Measurements from ENCODE around the gene ELMO2. TPM values are rescaled to one million over a fixed set of nuclear protein-coding genes. Genes with fewer than 3 reads are reported as not detected.
A peak's percentile ranks its signal among the peaks of the same experiment; 100 is the strongest.

The ELMO2 gene
- total and polyA plus RNA-seq, 2 experiments from 2014 or later, result 38.4 to 51.1 TPM

DNA sequence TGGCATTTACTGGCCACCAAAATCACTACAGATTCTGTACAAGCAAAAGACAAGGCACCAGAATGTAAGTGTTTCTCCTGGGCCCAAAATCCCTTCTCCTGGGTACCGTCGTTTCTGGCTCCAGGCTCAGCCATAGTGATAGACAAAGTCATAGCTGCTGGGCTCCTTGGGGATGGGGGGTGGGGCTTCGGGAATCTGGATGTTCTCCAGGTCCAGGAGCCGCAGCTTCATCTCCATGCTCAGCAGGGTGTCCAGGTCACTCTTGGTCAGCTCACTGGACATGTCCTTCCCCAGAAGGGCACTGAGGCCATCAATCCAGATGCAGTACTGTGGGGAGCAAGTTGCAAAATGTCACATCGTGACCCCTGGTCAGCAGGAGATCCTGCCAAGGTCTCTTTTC, 39.2 kb downstream of the ELMO2 start:
- H3K9me2 ChIP-seq (ENCODE audit: insufficient read depth), result no peaks in the 10 kb centered on the region
- peaks cover 20% of the 10 kb centered on the region for H3K36me3 ChIP-seq (ENCODE audit: low read depth)
- no peak for DNase-seq
- no peak for TF ChIP-seq EZH2phosphoT487 (IDR thresholded peaks at IDR 0.05; ENCODE audit: insufficient read depth, low read depth)
- no peak for TF ChIP-seq EZH2 (IDR thresholded peaks at IDR 0.05; ENCODE audit: insufficient read depth, poor library complexity, severe bottlenecking)
- peaks cover 19% of the 10 kb centered on the region for H3K79me2 ChIP-seq (ENCODE audit: insufficient read depth)
- H3K4me3 ChIP-seq, result no peak overlapping the region
- no peak overlapping the region for H3K9ac ChIP-seq
- H3K27me3 ChIP-seq (replicated peaks; ENCODE audit: insufficient read depth), result no peaks in the 10 kb centered on the region
- H3K27ac ChIP-seq, result no peak overlapping the region
- H3K4me2 ChIP-seq (ENCODE audit: unreplicated experiment), result no peak overlapping the region
- no peaks in the 10 kb centered on the region for H4K20me1 ChIP-seq (ENCODE audit: insufficient read depth)
- no peaks in the 10 kb centered on the region for H3K9me3 ChIP-seq (ENCODE audit: low read depth)
- no peak overlapping the region for H2AFZ ChIP-seq
- H3F3A ChIP-seq (ENCODE audit: insufficient read depth), result peaks cover 23% of the 10 kb centered on the region
- WGBS, 2 experiments (ENCODE audit: low coverage in 1 of 2, low lambda C conversion rate in 2 of 2, missing lambda C conversion rate in 2 of 2), result 66 to 81% methylated on average over 5 of the region's 5 CpGs
- in situ Hi-C loops (cut with MboI), result no loop called here
- peaks cover 23% of the 10 kb centered on the region for H3K4me1 ChIP-seq (ENCODE audit: insufficient read depth)

- no peak for DNase-seq
- Histone ChIP-seq H3K27ac (no peak overlapping the region), H3K4me2 (ENCODE audit: unreplicated experiment) (no peak overlapping the region), H4K20me1 (ENCODE audit: insufficient read depth) (no peaks in the 10 kb centered on the region), H3K27me3 (replicated peaks; ENCODE audit: insufficient read depth) (no peaks in the 10 kb centered on the region), H2AFZ (no peak overlapping the region), H3K4me1 (ENCODE audit: insufficient read depth) (peaks cover 23% of the 10 kb centered on the region), H3K9me2 (ENCODE audit: insufficient read depth) (no peaks in the 10 kb centered on the region), H3K36me3 (ENCODE audit: low read depth) (peaks cover 20% of the 10 kb centered on the region), H3K79me2 (ENCODE audit: insufficient read depth) (peaks cover 24% of the 10 kb centered on the region), H3K9ac (no peak overlapping the region), H3F3A (ENCODE audit: insufficient read depth) (peaks cover 23% of the 10 kb centered on the region), H3K9me3 (ENCODE audit: low read depth) (no peaks in the 10 kb centered on the region), H3K4me3 (no peak overlapping the region)
- no peak for TF ChIP-seq EZH2phosphoT487 (IDR thresholded peaks at IDR 0.05; ENCODE audit: insufficient read depth, low read depth)
- TF ChIP-seq EZH2 (IDR thresholded peaks at IDR 0.05; ENCODE audit: insufficient read depth, poor library complexity, severe bottlenecking), result no peak
- whole genome bisulfite sequencing, 2 experiments (ENCODE audit: low coverage in 1 of 2, low lambda C conversion rate in 2 of 2, missing lambda C conversion rate in 2 of 2), result 79 to 81% methylated on average over 5 of the region's 5 CpGs
- in situ Hi-C loops (cut with MboI), result no loop called here
Measured at GRCh38 chr20:46366826-46367225, 39.6 kb downstream of the ELMO2 start.

DNA sequence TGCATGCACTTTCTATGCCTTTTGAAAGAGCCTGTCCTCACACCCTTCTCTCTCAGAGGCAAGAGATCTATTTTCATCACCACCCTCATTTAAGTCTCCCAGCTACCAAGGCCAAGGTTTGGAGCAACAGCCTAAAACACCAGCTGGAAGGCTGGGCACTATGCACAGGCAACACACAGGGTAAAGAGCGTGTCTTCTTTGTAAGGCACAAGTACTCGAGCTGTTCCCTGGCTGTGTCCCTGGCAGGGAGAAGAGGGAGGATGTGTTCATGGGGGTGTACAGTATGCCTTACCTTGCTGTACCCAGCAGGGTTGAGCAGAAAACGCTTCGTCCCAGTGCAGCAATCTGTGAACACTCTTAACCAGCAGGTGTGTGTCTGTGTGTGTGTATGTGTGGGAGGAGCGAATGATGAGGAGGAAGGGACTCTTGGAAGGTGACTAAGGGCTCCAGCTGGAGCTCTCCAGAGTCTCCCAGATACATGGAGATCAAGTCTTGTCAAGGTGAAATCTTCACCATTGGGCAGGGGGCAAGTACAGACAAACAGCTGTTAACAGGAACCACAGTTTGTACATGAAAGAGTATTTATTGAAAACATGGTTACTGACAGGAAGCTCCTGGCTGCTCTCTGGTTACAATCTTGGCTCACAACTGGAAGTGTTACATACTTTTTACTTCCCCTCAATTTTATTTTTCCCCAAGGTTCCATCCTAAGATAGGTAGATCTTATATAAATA, 40.8 kb downstream of the ELMO2 start:
- Histone ChIP-seq H3K36me3 (ENCODE audit: low read depth) (peaks cover 9% of the 10 kb centered on the region; the same call in 1 of the 2 replicates), H3K9ac (no peak overlapping the region), H3K4me3 (no peak overlapping the region), H3K4me1 (ENCODE audit: insufficient read depth) (peaks cover 23% of the 10 kb centered on the region), H3K4me2 (ENCODE audit: unreplicated experiment) (no peak overlapping the region), H3K9me3 (ENCODE audit: low read depth) (no peaks in the 10 kb centered on the region), H3K79me2 (ENCODE audit: insufficient read depth) (peaks cover 35% of the 10 kb centered on the region), H2AFZ (no peak overlapping the region), H3K27ac (no peak overlapping the region; the same call in 1 of the 2 replicates), H3K9me2 (ENCODE audit: insufficient read depth) (no peaks in the 10 kb centered on the region), H3K27me3 (replicated peaks; ENCODE audit: insufficient read depth) (no peaks in the 10 kb centered on the region), H3F3A (ENCODE audit: insufficient read depth) (peaks cover 23% of the 10 kb centered on the region), H4K20me1 (ENCODE audit: insufficient read depth) (no peaks in the 10 kb centered on the region)
- in situ Hi-C loops (cut with MboI), result no loop called here
- no peak for DNase-seq
- WGBS, 2 experiments (ENCODE audit: low coverage in 1 of 2, low lambda C conversion rate in 2 of 2, missing lambda C conversion rate in 2 of 2), result 77 to 82% methylated on average over 5 of the region's 5 CpGs
- TF ChIP-seq EZH2 (IDR thresholded peaks at IDR 0.05; ENCODE audit: insufficient read depth, poor library complexity, severe bottlenecking) (no peak), EZH2phosphoT487 (IDR thresholded peaks at IDR 0.05; ENCODE audit: insufficient read depth, low read depth) (no peak)

DNA sequence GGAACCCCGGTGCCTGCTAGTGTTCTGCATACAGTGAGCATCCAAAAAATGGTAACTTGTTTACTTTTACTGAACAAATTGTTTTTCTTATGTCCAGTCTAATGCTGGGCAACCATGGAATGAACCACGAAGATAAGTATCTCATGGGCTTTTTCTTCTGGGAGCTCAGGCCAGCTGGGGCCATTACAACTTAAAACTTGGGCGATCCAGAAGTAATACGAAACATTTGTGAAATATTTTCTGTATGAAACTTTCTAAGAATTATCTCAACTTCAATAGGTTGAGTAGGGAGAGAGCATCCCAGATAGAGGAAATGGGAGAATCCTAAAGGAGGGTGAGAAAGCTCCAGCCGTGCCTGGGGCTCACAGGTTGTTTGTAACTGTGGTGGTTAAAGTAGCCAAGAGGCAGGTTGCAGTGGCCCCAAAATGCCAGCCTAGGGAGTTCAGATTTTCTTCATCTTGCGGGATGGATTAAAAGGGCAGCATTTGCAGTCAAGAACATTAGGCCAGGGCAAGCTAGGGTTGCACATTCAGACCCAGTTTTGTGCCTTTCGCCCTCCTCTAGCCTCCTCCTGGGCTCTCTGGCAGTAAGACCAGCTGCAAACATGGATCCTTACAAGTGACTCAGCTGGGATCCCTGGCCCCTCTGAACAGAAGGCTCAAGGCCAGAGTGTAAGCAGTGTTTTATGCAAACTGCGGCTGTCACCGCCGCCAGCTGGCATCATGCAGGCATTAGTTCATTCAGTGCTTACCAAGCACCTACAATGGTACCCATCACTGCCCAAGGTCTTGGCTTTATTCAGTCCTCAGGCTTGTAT, 41.5 kb downstream of the ELMO2 start:
- TF ChIP-seq EZH2phosphoT487 (IDR thresholded peaks at IDR 0.05; ENCODE audit: insufficient read depth, low read depth) (no peak), EZH2 (IDR thresholded peaks at IDR 0.05; ENCODE audit: insufficient read depth, poor library complexity, severe bottlenecking) (no peak)
- Histone ChIP-seq H3K4me1 (ENCODE audit: insufficient read depth) (peaks cover 23% of the 10 kb centered on the region), H3K36me3 (ENCODE audit: low read depth) (0 out of 2 replicates have a peak, but pooled peaks cover 5% of the 10 kb centered on the region), H2AFZ (peak overlapping the region; percentile 87), H3K79me2 (ENCODE audit: insufficient read depth) (peaks cover 40% of the 10 kb centered on the region), H3K9me3 (ENCODE audit: low read depth) (no peaks in the 10 kb centered on the region), H3K27ac (peak overlapping the region; percentile 99), H3K27me3 (replicated peaks; ENCODE audit: insufficient read depth) (no peaks in the 10 kb centered on the region), H3K4me2 (ENCODE audit: unreplicated experiment) (peak overlapping the region; percentile 98), H4K20me1 (ENCODE audit: insufficient read depth) (no peaks in the 10 kb centered on the region), H3F3A (ENCODE audit: insufficient read depth) (peaks cover 23% of the 10 kb centered on the region), H3K9me2 (ENCODE audit: insufficient read depth) (no peaks in the 10 kb centered on the region), H3K4me3 (peak overlapping the region; percentile 100), H3K9ac (peak overlapping the region; percentile 100)
- DNase-seq, result peak; percentile 28
- in situ Hi-C loops (cut with MboI), result no loop called here
- WGBS, 2 experiments (ENCODE audit: low coverage in 1 of 2, low lambda C conversion rate in 2 of 2, missing lambda C conversion rate in 2 of 2), result 44 to 46% methylated on average over 10 of the region's 10 CpGs

Data from GM23248 (cell line).